IPS-NIHi7 (cell line): ENCODE measurements around the gene SRRT.
"Not testable (repeated sequence)": the region's sequence is repeated elsewhere in the genome, so short reads cannot be mapped to it uniquely, and the experiment has no call there.

Experiments
- DNase-seq: peaks from one replicate; pipeline ENCODE4 v3.0.0; 2012; ENCODE audit warnings: mixed read lengths; ENCODE audit errors: extremely low spot score

The SRRT gene

GRCh38 chr7:100894860-100895700, 20.2 kb downstream of the SRRT start:
- DNase-seq, result peak; percentile 72

- no peak for DNase-seq
Observed at GRCh38 chr7:100895701-100895955, 20.7 kb downstream of the SRRT start, which contains the start of gene ACHE. Gene ACHE (minus strand): TSS chr7:100895888. CDS start chr7:100894232, 1,656 bp downstream.

GRCh38 chr7:100895956-100896731, 21.2 kb downstream of the SRRT start:
- DNase-seq, result peak; percentile 72

GRCh38 chr7:100896732-100897608, 22.1 kb downstream of the SRRT start:
- no peak for DNase-seq

- no peak for DNase-seq
Observed at GRCh38 chr7:100897772-100898454, 23.0 kb downstream of the SRRT start.

- no peak for DNase-seq
Observed at GRCh38 chr7:100899432-100899831, 24.5 kb downstream of the SRRT start.

GRCh38 chr7:100900978-100901377, 26.1 kb downstream of the SRRT start:
- no peak for DNase-seq

- no peak for DNase-seq
Observed at GRCh38 chr7:100901921-100902332, 27.0 kb downstream of the SRRT start.

GRCh38 chr7:100902638-100903037, 27.7 kb downstream of the SRRT start:
- no peak for DNase-seq

- no peak for DNase-seq
Observed at GRCh38 chr7:100908512-100908911, 33.6 kb downstream of the SRRT start.

- DNase-seq, result not testable (repeated sequence)
Observed at GRCh38 chr7:100910443-100910842, 35.5 kb downstream of the SRRT start.

GRCh38 chr7:100911484-100911883, 36.6 kb downstream of the SRRT start:
- DNase-seq, result no peak

GRCh38 chr7:100914208-100914878, 39.4 kb downstream of the SRRT start:
- no peak for DNase-seq

- DNase-seq, result no peak
Observed at GRCh38 chr7:100914879-100915447, 40.1 kb downstream of the SRRT start.

- not testable (repeated sequence) for DNase-seq
Observed at GRCh38 chr7:100919335-100919734, 44.4 kb downstream of the SRRT start.

GRCh38 chr7:100919779-100920437, 45.0 kb downstream of the SRRT start:
- not testable (repeated sequence) for DNase-seq

GRCh38 chr7:100921039-100921438, 46.1 kb downstream of the SRRT start:
- no peak for DNase-seq

- not testable (repeated sequence) for DNase-seq
Observed at GRCh38 chr7:100923616-100924015, 48.7 kb downstream of the SRRT start.

- DNase-seq, result no peak
Observed at GRCh38 chr7:100929808-100930174, 54.9 kb downstream of the SRRT start.

GRCh38 chr7:100933734-100934133, 58.8 kb downstream of the SRRT start:
- DNase-seq, result peak; percentile 44
